ENCODE data around the gene IGLL1.

GRCh38 chr22:23525510-23525909 is 54.6 kb downstream of the IGLL1 start:
- TF ChIP-seq CTCF (conservative IDR thresholded peaks at IDR 0.05; ENCODE audit: low read depth in 2 of 2), result no peak
- no peak for TF ChIP-seq POLR2AphosphoS5 (IDR thresholded peaks at IDR 0.05; ENCODE audit: low read depth)
- TF ChIP-seq EZH2phosphoT487 (IDR thresholded peaks at IDR 0.05; ENCODE audit: unreplicated experiment), result no peak
- TF ChIP-seq REST (IDR thresholded peaks at IDR 0.05; ENCODE audit: unreplicated experiment), result no peak
- no peak for TF ChIP-seq EZH2 (IDR thresholded peaks at IDR 0.05; ENCODE audit: low read depth, unreplicated experiment)

Measured in GM23338 (cell line).